OCI-LY1 (cell line): ENCODE results near the gene CUTC.

Source experiments
- H2AFZ ChIP-seq: fragments of 200-600 bp; sonication (generic), shearing (Covaris generic); 2 replicates; pipeline ENCODE4 v1.6.0; 2014; ENCODE audit warnings: antibody characterized with exemption, mild to moderate bottlenecking, low read length
- H3F3A ChIP-seq: fragments of 200-600 bp; sonication (generic), shearing (Covaris generic); 2 replicates; pipeline ENCODE4 v1.6.0; 2014; ENCODE audit warnings: mild to moderate bottlenecking, antibody characterized with exemption, low read length, moderate library complexity; ENCODE audit not compliant: insufficient read depth
- H3K27ac ChIP-seq: fragments of 200-600 bp; sonication (generic); 2 replicates; pipeline ENCODE4 v1.5.1; 2014; ENCODE audit warnings: low read length, mixed run types, mild to moderate bottlenecking, low read depth; ENCODE audit not compliant: poor library complexity, severe bottlenecking
- H3K27me3 ChIP-seq: fragments of 200-600 bp; sonication (generic); 2 replicates; pipeline ENCODE4 v1.6.0; 2014; ENCODE audit warnings: antibody characterized with exemption, mild to moderate bottlenecking, low read length, moderate library complexity; ENCODE audit not compliant: insufficient read depth
- H3K36me3 ChIP-seq: fragments of 200-600 bp; sonication (generic); 2 replicates; pipeline ENCODE4 v1.6.1; 2014; ENCODE audit warnings: mild to moderate bottlenecking, antibody characterized with exemption, low read length, moderate library complexity, mixed read lengths; ENCODE audit not compliant: insufficient read depth
- H3K4me1 ChIP-seq: fragments of 200-600 bp; sonication (generic); 2 replicates; pipeline ENCODE4 v1.5.1; 2014; ENCODE audit warnings: mild to moderate bottlenecking, low read length, moderate library complexity; ENCODE audit not compliant: insufficient read depth, severe bottlenecking
- H3K4me2 ChIP-seq: fragments of 200-600 bp; sonication (generic), shearing (Covaris generic); 2 replicates; pipeline ENCODE4 v1.6.1; 2014; ENCODE audit warnings: low read length
- H3K4me3 ChIP-seq: fragments of 200-600 bp; sonication (generic); 2 replicates; pipeline ENCODE4 v1.5.1; 2014; ENCODE audit warnings: low read length, low read depth, mild to moderate bottlenecking, mixed read lengths; ENCODE audit not compliant: poor library complexity, severe bottlenecking
- H3K79me2 ChIP-seq: fragments of 200-600 bp; shearing (Covaris generic); 2 replicates; pipeline ENCODE4 v1.6.1; 2016; ENCODE audit warnings: mixed run types, low read length, mixed read lengths; ENCODE audit not compliant: insufficient read depth
- H3K9ac ChIP-seq: fragments of 200-600 bp; sonication (generic), shearing (Covaris generic); 2 replicates; pipeline ENCODE4 v1.6.1; 2014; ENCODE audit warnings: mild to moderate bottlenecking, low read length, mixed read lengths
- H3K9me2 ChIP-seq: fragments of 200-600 bp; sonication (generic), shearing (Covaris generic); 2 replicates; pipeline ENCODE4 v1.6.1; 2014; ENCODE audit warnings: low read depth, mild to moderate bottlenecking, low read length, mixed read lengths
- H3K9me3 ChIP-seq: fragments of 200-600 bp; shearing (Covaris generic); 2 replicates; pipeline ENCODE4 v1.6.1; 2014; ENCODE audit warnings: low read length, mixed read lengths
- H4K20me1 ChIP-seq: fragments of 200-600 bp; sonication (generic), shearing (Covaris generic); 2 replicates; pipeline ENCODE4 v1.6.0; 2016; ENCODE audit warnings: mild to moderate bottlenecking, low read length; ENCODE audit not compliant: insufficient read depth
- CTCF ChIP-seq: fragments of 200-600 bp; sonication (generic), shearing (Covaris generic); IDR thresholded peaks from 2 replicates; pipeline ENCODE4 v1.5.1; 2017; ENCODE audit warnings: mild to moderate bottlenecking, antibody characterized with exemption, low read length, moderate library complexity, mixed read lengths
- EZH2 ChIP-seq: fragments of 200-600 bp; sonication (generic), shearing (Covaris generic); IDR thresholded peaks from 2 replicates; pipeline ENCODE4 v1.8.0; 2017; ENCODE audit warnings: borderline replicate concordance, mixed run types, mild to moderate bottlenecking, antibody characterized with exemption, low read length, moderate library complexity, mixed read lengths

CUTC gene

GRCh38 chr10:99798920-99799319 is 66.9 kb downstream of the CUTC start:
- H3K4me2 ChIP-seq, result no peak overlapping the region
- H3K9ac ChIP-seq, result no peak overlapping the region
- no peak overlapping the region for H3K27ac ChIP-seq
- H3F3A ChIP-seq, result no peaks in the 10 kb centered on the region
- H3K27me3 ChIP-seq, result no peaks in the 10 kb centered on the region
- no peaks in the 10 kb centered on the region for H3K9me3 ChIP-seq
- H2AFZ ChIP-seq, result no peak overlapping the region
- H3K9me2 ChIP-seq, result no peaks in the 10 kb centered on the region
- TF ChIP-seq EZH2 (no peak), CTCF (no peak)
- no peaks in the 10 kb centered on the region for H3K36me3 ChIP-seq
- no peaks in the 10 kb centered on the region for H3K79me2 ChIP-seq
- H3K4me3 ChIP-seq, result no peak overlapping the region
- H4K20me1 ChIP-seq, result no peaks in the 10 kb centered on the region
- no peaks in the 10 kb centered on the region for H3K4me1 ChIP-seq

- no peaks in the 10 kb centered on the region for H3K79me2 ChIP-seq
- H3K27ac ChIP-seq, result no peak overlapping the region
- H3K36me3 ChIP-seq, result no peaks in the 10 kb centered on the region
- no peak for TF ChIP-seq CTCF
- no peak for TF ChIP-seq EZH2
- H3K9ac ChIP-seq, result no peak overlapping the region
- no peaks in the 10 kb centered on the region for H3F3A ChIP-seq
- no peak overlapping the region for H2AFZ ChIP-seq
- no peaks in the 10 kb centered on the region for H4K20me1 ChIP-seq
- no peaks in the 10 kb centered on the region for H3K4me1 ChIP-seq
- H3K4me2 ChIP-seq, result no peak overlapping the region
- H3K27me3 ChIP-seq, result no peaks in the 10 kb centered on the region
- no peaks in the 10 kb centered on the region for H3K9me2 ChIP-seq
- H3K4me3 ChIP-seq, result no peak overlapping the region
- no peaks in the 10 kb centered on the region for H3K9me3 ChIP-seq
These were observed 67.6 kb downstream of the CUTC start for GRCh38 chr10:99799613-99800012.

- no peak overlapping the region for H3K27ac ChIP-seq
- TF ChIP-seq EZH2 (no peak), CTCF (no peak)
- no peak overlapping the region for H2AFZ ChIP-seq
- no peaks in the 10 kb centered on the region for H3K4me1 ChIP-seq
- H3K36me3 ChIP-seq, result no peaks in the 10 kb centered on the region
- no peaks in the 10 kb centered on the region for H4K20me1 ChIP-seq
- H3K27me3 ChIP-seq, result no peaks in the 10 kb centered on the region
- no peaks in the 10 kb centered on the region for H3K9me2 ChIP-seq
- no peaks in the 10 kb centered on the region for H3K9me3 ChIP-seq
- H3K9ac ChIP-seq, result no peak overlapping the region
- no peaks in the 10 kb centered on the region for H3F3A ChIP-seq
- H3K79me2 ChIP-seq, result no peaks in the 10 kb centered on the region
- no peak overlapping the region for H3K4me3 ChIP-seq
- H3K4me2 ChIP-seq, result no peak overlapping the region
These were observed 72.4 kb downstream of the CUTC start for GRCh38 chr10:99804471-99804870.
